Mesenchymal stem cell (in vitro differentiated cells and primary cell): ENCODE data around the gene TENM4.

ENCODE experiments used
- DNase-seq: peaks from one replicate; pipeline ENCODE4 v3.0.0-alpha.2; 2013
- H2AFZ ChIP-seq: one replicate; pipeline ENCODE4 v1.6.1; 2013; ENCODE audit warnings: low read depth, mild to moderate bottlenecking, control low read depth, inconsistent platforms, low read length, moderate library complexity
- H2AK5ac ChIP-seq: 2 replicates; pipeline ENCODE4 v1.6.1; 2013; ENCODE audit warnings: low read length, moderate library complexity, mild to moderate bottlenecking, inconsistent platforms; ENCODE audit not compliant: severe bottlenecking
- H2BK120ac ChIP-seq: one replicate; pipeline ENCODE4 v1.6.1; 2013; ENCODE audit warnings: low read depth, mild to moderate bottlenecking, inconsistent platforms, low read length, moderate library complexity
- H2BK12ac ChIP-seq, 2 experiments: one replicate each; pipeline ENCODE4 v1.6.1; 2013; ENCODE audit warnings: inconsistent platforms in 2 of 2, low read length in 2 of 2, mild to moderate bottlenecking in 2 of 2, moderate library complexity in 2 of 2, control low read depth in 1 of 2
- H2BK15ac ChIP-seq: one replicate; pipeline ENCODE4 v1.6.1; 2013; ENCODE audit warnings: mild to moderate bottlenecking, low read depth, inconsistent platforms; ENCODE audit not compliant: poor library complexity, severe bottlenecking
- H2BK5ac ChIP-seq: 2 replicates; pipeline ENCODE4 v1.6.1; 2013; ENCODE audit warnings: low read depth, mild to moderate bottlenecking, low read length, control low read depth, inconsistent platforms; ENCODE audit not compliant: poor library complexity, severe bottlenecking
- H3K14ac ChIP-seq, 2 experiments: one replicate each; pipeline ENCODE4 v1.6.1; 2013; ENCODE audit warnings: inconsistent platforms in 2 of 2, low read length in 2 of 2, control low read depth in 1 of 2, mild to moderate bottlenecking in 1 of 2, moderate library complexity in 1 of 2
- H3K18ac ChIP-seq, 2 experiments: one replicate each; pipeline ENCODE4 v1.6.1; 2013; ENCODE audit warnings: inconsistent platforms in 2 of 2, low read length in 2 of 2, control low read depth in 1 of 2, low read depth in 1 of 2, mild to moderate bottlenecking in 1 of 2
- H3K23ac ChIP-seq, 2 experiments: one replicate each; pipeline ENCODE4 v1.6.1; 2013; ENCODE audit warnings: inconsistent platforms in 2 of 2, low read length in 2 of 2, mild to moderate bottlenecking in 2 of 2, moderate library complexity in 2 of 2, control low read depth in 1 of 2
- H3K27ac ChIP-seq: 2 replicates; pipeline ENCODE4 v1.5.1; 2013; ENCODE audit warnings: mild to moderate bottlenecking, moderate library complexity, low read length, control low read depth, inconsistent platforms; ENCODE audit not compliant: poor library complexity, severe bottlenecking
- H3K27me3 ChIP-seq, 2 experiments: 2 replicates each; pipeline versions ENCODE4 v1.6.1 to v1.7.0; 2013; ENCODE audit warnings: low read length in 2 of 2, mild to moderate bottlenecking in 2 of 2, moderate library complexity in 2 of 2, control low read depth in 1 of 2, inconsistent platforms in 1 of 2; ENCODE audit not compliant: control insufficient read depth in 1 of 2, insufficient read depth in 1 of 2
- H3K36me3 ChIP-seq, 2 experiments: 2 replicates each; pipeline versions ENCODE4 v1.6.1 to v1.7.0; 2013; ENCODE audit warnings: low read length in 2 of 2, control low read depth in 1 of 2, inconsistent platforms in 1 of 2, low read depth in 1 of 2, mild to moderate bottlenecking in 1 of 2; ENCODE audit not compliant: insufficient read depth in 2 of 2, control insufficient read depth in 1 of 2
- H3K4ac ChIP-seq, 2 experiments: one replicate each; pipeline ENCODE4 v1.6.1; 2013; ENCODE audit warnings: inconsistent platforms in 2 of 2, low read length in 2 of 2, mild to moderate bottlenecking in 2 of 2, moderate library complexity in 2 of 2, control low read depth in 1 of 2, low read depth in 1 of 2
- H3K4me1 ChIP-seq: 2 replicates; pipeline ENCODE4 v1.6.1; 2013; ENCODE audit warnings: low read depth, low read length, control low read depth; ENCODE audit not compliant: control insufficient read depth, insufficient read depth
- H3K4me2 ChIP-seq: 2 replicates; pipeline ENCODE4 v1.6.1; 2013; ENCODE audit warnings: low read length, mild to moderate bottlenecking, inconsistent platforms; ENCODE audit not compliant: poor library complexity, severe bottlenecking
- H3K4me3 ChIP-seq, 2 experiments: 2 replicates each; pipeline versions ENCODE4 v1.5.1 to v1.7.0; 2013; ENCODE audit warnings: low read length in 2 of 2, mild to moderate bottlenecking in 2 of 2, control low read depth in 1 of 2, low read depth in 1 of 2; ENCODE audit not compliant: insufficient read depth in 1 of 2
- H3K79me1 ChIP-seq: replicated peaks from 2 replicates; pipeline ENCODE4 v1.6.1; 2013; ENCODE audit warnings: mild to moderate bottlenecking, control low read depth, low read length, inconsistent platforms; ENCODE audit not compliant: poor library complexity, severe bottlenecking
- H3K9ac ChIP-seq: 2 replicates; pipeline ENCODE4 v1.7.0; 2013; ENCODE audit warnings: mild to moderate bottlenecking, low read length, moderate library complexity
- H3K9me3 ChIP-seq: 2 replicates; pipeline ENCODE4 v1.7.0; 2013; ENCODE audit warnings: mild to moderate bottlenecking, low read length; ENCODE audit not compliant: control insufficient read depth
- H4K8ac ChIP-seq: one replicate; pipeline ENCODE4 v1.6.1; 2013; ENCODE audit warnings: inconsistent platforms, mild to moderate bottlenecking, low read length, moderate library complexity
- H4K91ac ChIP-seq: one replicate; pipeline ENCODE4 v1.6.1; 2013; ENCODE audit warnings: mild to moderate bottlenecking, low read length, inconsistent platforms
- WGBS: methylation state at CpG from one replicate; pipeline ENCODE4 v1.1.7; 2013; ENCODE audit warnings: mixed read lengths; 5-methylcytosine and 5-hydroxymethylcytosine counted together

Gene TENM4

GRCh38 chr11:79461144-79461543, 20.3 kb upstream of the TENM4 start:
- no peak overlapping the region for H2BK120ac ChIP-seq
- 67% methylated on average over 1 of the region's 2 CpGs for WGBS
- no peak overlapping the region for H3K14ac ChIP-seq
- peaks cover 4 to 8% of the 10 kb centered on the region in 2 experiments for H3K27me3 ChIP-seq
- no peak overlapping the region for H3K4me3 ChIP-seq
- no peak overlapping the region for H3K9ac ChIP-seq
- H2AK5ac ChIP-seq = no peak overlapping the region
- no peak overlapping the region for H3K23ac ChIP-seq
- no peak overlapping the region for H2AFZ ChIP-seq
- H2BK15ac ChIP-seq = no peak overlapping the region
- H3K36me3 ChIP-seq = no peaks in the 10 kb centered on the region
- H3K4me2 ChIP-seq = no peak overlapping the region
- H3K4ac ChIP-seq = no peak overlapping the region
- no peak overlapping the region for H4K8ac ChIP-seq
- H3K18ac ChIP-seq = no peak overlapping the region
- H3K27ac ChIP-seq = no peak overlapping the region
- no peak overlapping the region for H2BK5ac ChIP-seq
- no peaks in the 10 kb centered on the region for H3K4me1 ChIP-seq
- H4K91ac ChIP-seq = no peak overlapping the region
- H3K79me1 ChIP-seq = no peaks in the 10 kb centered on the region
- no peak overlapping the region for H2BK12ac ChIP-seq
- H3K9me3 ChIP-seq = no peaks in the 10 kb centered on the region
- DNase-seq = peak; percentile 26

- Histone ChIP-seq H3K4me3 (no peak overlapping the region), H3K9ac (no peak overlapping the region), H3K4ac (no peak overlapping the region), H2BK120ac (no peak overlapping the region), H4K8ac (no peak overlapping the region), H3K9me3 (no peaks in the 10 kb centered on the region), H3K4me1 (no peaks in the 10 kb centered on the region), H2BK12ac (no peak overlapping the region), H3K4me2 (no peak overlapping the region), H3K14ac (no peak overlapping the region), H3K27me3 (peaks cover 11 to 12% of the 10 kb centered on the region in 2 experiments), H2BK5ac (no peak overlapping the region), H3K18ac (no peak overlapping the region), H3K79me1 (no peaks in the 10 kb centered on the region), H2AK5ac (no peak overlapping the region), H3K27ac (no peak overlapping the region), H2BK15ac (no peak overlapping the region), H3K23ac (no peak overlapping the region), H3K36me3 (no peaks in the 10 kb centered on the region), H4K91ac (no peak overlapping the region), H2AFZ (no peak overlapping the region)
- DNase-seq = no peak
- WGBS = 76% methylated on average over 5 of the region's 5 CpGs
Measured at GRCh38 chr11:79458709-79459108, 17.9 kb upstream of the TENM4 start.

- Histone ChIP-seq H2BK5ac (no peak overlapping the region), H3K4me3 (no peak overlapping the region), H3K18ac (no peak overlapping the region), H3K27me3 (peaks cover 9 to 11% of the 10 kb centered on the region in 2 experiments), H3K4me2 (no peak overlapping the region), H3K27ac (no peak overlapping the region), H2BK120ac (no peak overlapping the region), H3K9ac (no peak overlapping the region), H2AK5ac (no peak overlapping the region), H3K4ac (no peak overlapping the region), H4K8ac (no peak overlapping the region), H2AFZ (no peak overlapping the region), H3K14ac (no peak overlapping the region), H3K36me3 (no peaks in the 10 kb centered on the region), H3K4me1 (no peaks in the 10 kb centered on the region), H3K9me3 (no peaks in the 10 kb centered on the region), H3K23ac (no peak overlapping the region), H3K79me1 (no peaks in the 10 kb centered on the region), H2BK15ac (no peak overlapping the region), H4K91ac (no peak overlapping the region), H2BK12ac (no peak overlapping the region)
- 49% methylated on average over 4 of the region's 4 CpGs for WGBS
- DNase-seq = no peak
Measured at GRCh38 chr11:79456501-79456900, 15.7 kb upstream of the TENM4 start.

GRCh38 chr11:79453617-79454016, 12.8 kb upstream of the TENM4 start:
- Histone ChIP-seq H4K91ac (no peak overlapping the region), H2AFZ (no peak overlapping the region), H2BK12ac (no peak overlapping the region), H3K36me3 (no peaks in the 10 kb centered on the region), H3K9ac (no peak overlapping the region), H2BK5ac (no peak overlapping the region), H3K4me1 (no peaks in the 10 kb centered on the region), H3K79me1 (no peaks in the 10 kb centered on the region), H4K8ac (no peak overlapping the region), H3K18ac (no peak overlapping the region), H3K23ac (no peak overlapping the region), H2BK120ac (no peak overlapping the region), H3K4me2 (no peak overlapping the region), H3K4ac (no peak overlapping the region), H2BK15ac (no peak overlapping the region), H3K9me3 (no peaks in the 10 kb centered on the region), H3K27ac (no peak overlapping the region), H3K14ac (no peak overlapping the region), H3K4me3 (no peak overlapping the region), H2AK5ac (no peak overlapping the region), H3K27me3 (peaks cover 9 to 11% of the 10 kb centered on the region in 2 experiments)
- DNase-seq = no peak
